ENCODE data around the gene ARAP1. TPM values are rescaled to one million over a fixed set of nuclear protein-coding genes. Genes with fewer than 3 reads are reported as not detected.
A peak's percentile ranks its signal among the peaks of the same experiment; 100 is the strongest.

Gene ARAP1
- total RNA-seq, 4 donors from 2014 or later, result 122 to 285 (median 145) TPM

- peak overlapping the region; percentile 61 to 78 (median 74) for H3K27ac ChIP-seq
- peaks cover 5 to 41% (median 20%) of the 10 kb centered on the region in 4 donors for H3K4me1 ChIP-seq
- peak in 2 of 3 donors; percentile 74 for DNase-seq
- H3K27me3 ChIP-seq, result no peaks in the 10 kb centered on the region
- no peaks in the 10 kb centered on the region for H3K36me3 ChIP-seq
- H3K4me3 ChIP-seq, result no peak overlapping the region
- H3K9me3 ChIP-seq, result no peaks in the 10 kb centered on the region
- TF ChIP-seq POLR2A (IDR thresholded peaks at IDR 0.05), result peak; percentile 32 to 50
- TF ChIP-seq, protein P1, sequence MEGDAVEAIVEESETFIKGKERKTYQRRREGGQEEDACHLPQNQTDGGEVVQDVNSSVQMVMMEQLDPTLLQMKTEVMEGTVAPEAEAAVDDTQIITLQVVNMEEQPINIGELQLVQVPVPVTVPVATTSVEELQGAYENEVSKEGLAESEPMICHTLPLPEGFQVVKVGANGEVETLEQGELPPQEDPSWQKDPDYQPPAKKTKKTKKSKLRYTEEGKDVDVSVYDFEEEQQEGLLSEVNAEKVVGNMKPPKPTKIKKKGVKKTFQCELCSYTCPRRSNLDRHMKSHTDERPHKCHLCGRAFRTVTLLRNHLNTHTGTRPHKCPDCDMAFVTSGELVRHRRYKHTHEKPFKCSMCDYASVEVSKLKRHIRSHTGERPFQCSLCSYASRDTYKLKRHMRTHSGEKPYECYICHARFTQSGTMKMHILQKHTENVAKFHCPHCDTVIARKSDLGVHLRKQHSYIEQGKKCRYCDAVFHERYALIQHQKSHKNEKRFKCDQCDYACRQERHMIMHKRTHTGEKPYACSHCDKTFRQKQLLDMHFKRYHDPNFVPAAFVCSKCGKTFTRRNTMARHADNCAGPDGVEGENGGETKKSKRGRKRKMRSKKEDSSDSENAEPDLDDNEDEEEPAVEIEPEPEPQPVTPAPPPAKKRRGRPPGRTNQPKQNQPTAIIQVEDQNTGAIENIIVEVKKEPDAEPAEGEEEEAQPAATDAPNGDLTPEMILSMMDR (IDR thresholded peaks at IDR 0.05), result peak in 2 of 6 experiments; percentile 22 to 24
Measured at GRCh38 chr11:72786305-72787215, 34.4 kb upstream of the ARAP1 start.

GRCh38 chr11:72784662-72785061, 32.5 kb upstream of the ARAP1 start:
- Histone ChIP-seq H3K36me3 (no peaks in the 10 kb centered on the region), H3K9me3 (no peaks in the 10 kb centered on the region), H3K27me3 (no peaks in the 10 kb centered on the region), H3K4me3 (no peak overlapping the region), H3K4me1 (peaks cover 7 to 55% (median 32%) of the 10 kb centered on the region in 4 donors), H3K27ac (peak overlapping the region in 2 of 4 donors; percentile 37 to 75)
- no peak for DNase-seq
- TF ChIP-seq POLR2A (IDR thresholded peaks at IDR 0.05), result no peak
- TF ChIP-seq, protein P1 (IDR thresholded peaks at IDR 0.05), result no peak

DNA sequence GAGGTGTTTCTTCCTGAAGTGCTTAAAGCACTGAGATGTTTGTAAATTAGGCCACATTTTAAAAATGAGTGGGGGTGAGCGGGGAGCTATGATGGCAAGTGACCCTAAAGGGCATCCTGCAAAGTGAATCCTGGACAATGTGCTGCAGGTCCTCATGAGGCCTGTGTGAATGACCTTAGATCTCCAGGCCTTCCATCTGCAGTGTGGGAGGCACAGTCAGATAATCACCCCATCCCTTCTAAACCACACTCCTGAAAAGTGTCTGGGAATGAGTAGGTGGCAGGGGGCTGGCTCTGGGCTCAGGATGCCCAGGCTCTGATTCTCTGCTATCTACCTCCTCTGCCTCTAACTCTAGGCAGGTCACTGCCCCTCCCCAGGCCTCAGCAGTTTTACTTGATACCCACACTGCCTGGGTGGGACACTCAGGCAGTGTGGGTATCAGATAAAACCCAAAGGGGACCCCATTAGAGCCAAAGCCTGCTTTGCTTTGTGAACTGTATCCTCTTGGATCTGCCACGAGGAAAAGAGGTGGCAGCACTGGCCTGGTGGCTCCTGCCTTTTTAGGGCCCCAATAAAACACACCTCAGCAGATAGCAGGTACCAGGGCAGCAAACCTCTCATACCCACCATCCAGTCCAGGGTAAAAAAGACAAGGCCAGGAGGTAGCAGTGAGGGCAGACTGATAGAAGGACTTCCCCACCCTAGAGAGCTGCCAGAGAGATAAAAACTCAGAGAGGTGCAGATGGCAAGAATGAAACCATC, 31.1 kb upstream of the ARAP1 start:
- Histone ChIP-seq H3K4me3 (no peak overlapping the region), H3K36me3 (no peaks in the 10 kb centered on the region), H3K4me1 (peaks cover 7 to 59% (median 32%) of the 10 kb centered on the region in 4 donors), H3K27me3 (no peaks in the 10 kb centered on the region), H3K9me3 (no peaks in the 10 kb centered on the region), H3K27ac (peak overlapping the region in 3 of 4 donors; percentile 78 to 89 (median 81))
- TF ChIP-seq, protein P1 (IDR thresholded peaks at IDR 0.05), result no peak
- no peak for TF ChIP-seq POLR2A (IDR thresholded peaks at IDR 0.05)
- DNase-seq, result no peak

DNA sequence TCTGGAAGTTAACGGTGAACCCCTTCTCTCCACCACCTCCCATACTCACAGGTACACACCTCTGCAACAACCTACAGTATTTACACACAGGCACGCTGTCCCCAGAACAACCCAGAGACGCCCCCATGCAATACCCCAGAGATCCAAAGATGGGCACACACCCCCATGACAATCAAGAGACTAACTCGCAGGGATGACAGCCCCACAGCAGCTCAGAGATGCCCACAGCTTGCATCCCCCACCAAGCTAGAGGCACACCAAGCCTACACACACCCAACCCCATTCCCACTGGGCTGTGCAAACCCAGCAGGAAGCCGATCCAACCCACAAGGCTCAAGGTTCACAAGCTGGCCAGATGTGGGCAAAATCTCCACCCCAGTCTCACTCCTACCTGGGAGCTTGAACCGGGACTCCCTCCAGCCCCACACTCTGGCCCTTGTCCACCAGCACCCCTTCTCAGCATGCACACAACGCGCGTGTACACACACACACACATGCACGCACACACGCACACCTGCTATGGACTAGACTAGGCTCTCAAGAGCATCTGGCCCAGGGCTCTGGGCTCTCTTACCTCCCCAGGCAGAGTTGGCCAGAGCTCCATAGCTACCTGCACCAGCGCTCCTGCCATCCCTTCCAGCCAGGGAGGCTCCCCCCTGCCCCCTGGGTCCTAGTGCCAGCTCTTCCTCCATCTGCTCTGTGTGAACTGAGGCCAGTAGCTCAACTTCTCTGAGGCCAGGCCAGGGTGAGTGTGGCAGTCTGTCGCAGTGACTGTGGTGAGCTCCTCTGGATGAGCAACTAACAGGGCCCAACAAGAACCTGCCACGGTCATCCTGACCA, 30.1 kb upstream of the ARAP1 start:
- H3K9me3 ChIP-seq, result no peaks in the 10 kb centered on the region
- peak overlapping the region; percentile 72 to 89 (median 80) for H3K27ac ChIP-seq
- H3K36me3 ChIP-seq, result no peaks in the 10 kb centered on the region
- peaks cover 5 to 61% (median 25%) of the 10 kb centered on the region in 4 donors for H3K4me1 ChIP-seq
- DNase-seq, result peak in 1 of 3 donors; percentile 73
- no peaks in the 10 kb centered on the region for H3K27me3 ChIP-seq
- H3K4me3 ChIP-seq, result peak overlapping the region; percentile 78 to 84 (median 80)
- TF ChIP-seq, protein P1 (IDR thresholded peaks at IDR 0.05), result no peak
- TF ChIP-seq POLR2A (IDR thresholded peaks at IDR 0.05), result peak; percentile 17 to 22

All from Peyer's patch (tissue), 4 donors.